Keratinocyte (primary cell): ENCODE measurements around the gene MAGI1. TPM values are rescaled to one million over a fixed set of nuclear protein-coding genes. Genes with fewer than 3 reads are reported as not detected.

Source experiments
- DNase-seq: peaks from one replicate; pipeline ENCODE4 v3.0.0-alpha.2; 2011; ENCODE audit warnings: low read depth, missing footprints, low spot score
- FAIRE-seq: peaks from 2 replicates; lab custom pipeline; 2011; peaks lifted over from hg19 to GRCh38; lab: Jason Lieb, UNC
- H2AFZ ChIP-seq: 2 replicates; pipeline ENCODE4 v1.6.0; 2012; ENCODE audit warnings: low read length, control low read depth, inconsistent platforms; ENCODE audit not compliant: control insufficient read depth
- H3K27ac ChIP-seq: 2 replicates; pipeline ENCODE4 v1.5.1; 2011; ENCODE audit warnings: low read length; ENCODE audit not compliant: control insufficient read depth, insufficient read depth
- H3K27me3 ChIP-seq: 3 replicates; pipeline ENCODE4 v1.6.0; 2011; ENCODE audit warnings: low read length; ENCODE audit not compliant: control insufficient read depth, insufficient read depth; ENCODE audit errors: extremely low read depth
- H3K36me3 ChIP-seq, 2 experiments: 2 replicates in 1 of 2; 3 replicates in 1 of 2; pipeline ENCODE4 v1.5.1; 2011; ENCODE audit warnings: low read length in 2 of 2, mild to moderate bottlenecking in 1 of 2; ENCODE audit not compliant: control insufficient read depth in 2 of 2, insufficient read depth in 2 of 2; ENCODE audit errors: extremely low read depth in 1 of 2
- H3K4me1 ChIP-seq: 3 replicates; pipeline ENCODE4 v1.5.1; 2011; ENCODE audit warnings: low read length; ENCODE audit not compliant: control insufficient read depth, insufficient read depth; ENCODE audit errors: extremely low read depth
- H3K4me2 ChIP-seq: 3 replicates; pipeline ENCODE4 v1.6.0; 2011; ENCODE audit warnings: low read depth, low read length; ENCODE audit not compliant: control insufficient read depth, insufficient read depth; ENCODE audit errors: extremely low read depth
- H3K4me3 ChIP-seq, 3 experiments: fragments of 200-600 bp in 1 of 3; sonication (generic) in 1 of 3; 2 replicates in 2 of 3; 3 replicates in 1 of 3; pipeline ENCODE4 v1.5.1; 2011 to 2016; ENCODE audit warnings: low read length in 3 of 3, mild to moderate bottlenecking in 3 of 3, control low read depth in 2 of 3, inconsistent platforms in 1 of 3, low read depth in 1 of 3, mixed read lengths in 1 of 3, mixed run types in 1 of 3, moderate library complexity in 1 of 3; ENCODE audit not compliant: control insufficient read depth in 2 of 3, insufficient read depth in 2 of 3; ENCODE audit errors: extremely low read depth in 1 of 3
- H3K79me2 ChIP-seq: 2 replicates; pipeline ENCODE4 v1.6.0; 2012; ENCODE audit warnings: low read length; ENCODE audit not compliant: control insufficient read depth, insufficient read depth
- H3K9ac ChIP-seq: 3 replicates; pipeline ENCODE4 v1.6.0; 2011; ENCODE audit warnings: low read length; ENCODE audit not compliant: control insufficient read depth, insufficient read depth; ENCODE audit errors: extremely low read depth
- H3K9me1 ChIP-seq: 3 replicates; pipeline ENCODE4 v1.6.0; 2011; ENCODE audit warnings: low read length; ENCODE audit not compliant: control insufficient read depth, insufficient read depth; ENCODE audit errors: extremely low read depth
- H3K9me3 ChIP-seq: 2 replicates; pipeline ENCODE4 v1.5.1; 2012; ENCODE audit warnings: low read depth, low read length; ENCODE audit not compliant: control insufficient read depth
- H4K20me1 ChIP-seq: 3 replicates; pipeline ENCODE4 v1.6.0; 2011; ENCODE audit warnings: low read length; ENCODE audit not compliant: control insufficient read depth, insufficient read depth; ENCODE audit errors: extremely low read depth
- CTCF ChIP-seq, 3 experiments: IDR thresholded peaks in 1 of 3; conservative IDR thresholded peaks in 1 of 3; optimal IDR thresholded peaks in 1 of 3; 2 replicates in 2 of 3; 3 replicates in 1 of 3; pipeline versions ENCODE3 to v1.5.1; 2011; ENCODE audit warnings: low read length in 3 of 3, mild to moderate bottlenecking in 3 of 3, moderate library complexity in 2 of 3, control low read depth in 1 of 3, inconsistent platforms in 1 of 3; ENCODE audit not compliant: insufficient read depth in 2 of 3; ENCODE audit errors: extremely low read depth in 1 of 3
- EZH2 ChIP-seq: IDR thresholded peaks from one replicate; pipeline ENCODE4 v1.6.1; 2012; ENCODE audit warnings: inconsistent platforms, mild to moderate bottlenecking, low read length, moderate library complexity
- dilution Hi-C: fragments of 300-500 bp; cut with MboI; formaldehyde crosslinking; loops from one replicate; pipeline ENCODE4 v1.7.0; 2020; ENCODE audit warnings: low sequenced_read_pairs; ENCODE audit not compliant: extremely low pct_ligation_motif_present
- polyA plus RNA-seq, 5 experiments: library from polyadenylated mRNA; depleted of rRNA in 3 of 5; stranded (reverse) in 3 of 5; stranded (forward) in 1 of 5; unstranded in 1 of 5; fragments of >200 nt; gene quantifications; 1 replicate in 1 of 5; 2 replicates in 3 of 5; 3 replicates in 1 of 5; pipeline versions ENCODE4 v1.2.1 to v1.2.3, GENCODE V29; 2011 to 2012; ENCODE audit warnings: missing spikeins in 2 of 5, low read depth in 1 of 5, low replicate concordance in 1 of 5

Gene MAGI1
- polyA plus RNA-seq, 1 donor (not counting 4 experiments of a cell fraction or from before 2014, with no cell fraction given) = 10.9 TPM

- DNase-seq (no peak), FAIRE-seq (no peak)
- H3K27ac ChIP-seq = no peak overlapping the region
- no peak overlapping the region for H3K4me2 ChIP-seq
- H3K9me1 ChIP-seq = no peaks in the 10 kb centered on the region
- no peak overlapping the region for H3K9ac ChIP-seq
- no peak overlapping the region for H3K4me3 ChIP-seq
- no peaks in the 10 kb centered on the region for H4K20me1 ChIP-seq
- H3K36me3 ChIP-seq = no peaks in the 10 kb centered on the region
- no peaks in the 10 kb centered on the region for H3K27me3 ChIP-seq
- H2AFZ ChIP-seq = no peak overlapping the region
- peaks cover 22% of the 10 kb centered on the region for H3K4me1 ChIP-seq
- H3K9me3 ChIP-seq = no peaks in the 10 kb centered on the region
- dilution Hi-C loops = no loop called here
- TF ChIP-seq CTCF (optimal IDR thresholded peaks at IDR 0.05 in 1 of 3, IDR thresholded peaks at IDR 0.05 in 1 of 3, conservative IDR thresholded peaks at IDR 0.05 in 1 of 3; ENCODE audit: extremely low read depth in 1 of 3, insufficient read depth in 2 of 3, low read length in 3 of 3) (no peak), EZH2 (no peak)
- H3K79me2 ChIP-seq = no peaks in the 10 kb centered on the region
Observed at GRCh38 chr3:65664931-65665330, 373.8 kb downstream of the MAGI1 start.

- H3K4me2 ChIP-seq = no peak overlapping the region
- no peak overlapping the region for H3K9ac ChIP-seq
- H3K79me2 ChIP-seq = no peaks in the 10 kb centered on the region
- H3K9me1 ChIP-seq = no peaks in the 10 kb centered on the region
- H3K4me3 ChIP-seq = no peak overlapping the region
- no peaks in the 10 kb centered on the region for H3K9me3 ChIP-seq
- no peak for FAIRE-seq
- H3K4me1 ChIP-seq = peaks cover 22% of the 10 kb centered on the region
- H4K20me1 ChIP-seq = no peaks in the 10 kb centered on the region
- no peak overlapping the region for H2AFZ ChIP-seq
- dilution Hi-C loops = no loop called here
- TF ChIP-seq EZH2 = no peak
- H3K27ac ChIP-seq = no peak overlapping the region
- DNase-seq = no peak
- H3K27me3 ChIP-seq = no peaks in the 10 kb centered on the region
- H3K36me3 ChIP-seq = no peaks in the 10 kb centered on the region
Observed at GRCh38 chr3:65664446-65664845, 374.3 kb downstream of the MAGI1 start.

GRCh38 chr3:65662095-65662494, 376.6 kb downstream of the MAGI1 start:
- no peaks in the 10 kb centered on the region for H4K20me1 ChIP-seq
- H3K79me2 ChIP-seq = no peaks in the 10 kb centered on the region
- dilution Hi-C loops = no loop called here
- TF ChIP-seq CTCF (optimal IDR thresholded peaks at IDR 0.05 in 1 of 3, IDR thresholded peaks at IDR 0.05 in 1 of 3, conservative IDR thresholded peaks at IDR 0.05 in 1 of 3; ENCODE audit: extremely low read depth in 1 of 3, insufficient read depth in 2 of 3, low read length in 3 of 3) (no peak), EZH2 (no peak)
- H3K9ac ChIP-seq = no peak overlapping the region
- peaks cover 22% of the 10 kb centered on the region for H3K4me1 ChIP-seq
- FAIRE-seq (no peak), DNase-seq (no peak)
- H3K27ac ChIP-seq = no peak overlapping the region
- no peak overlapping the region for H3K4me3 ChIP-seq
- no peaks in the 10 kb centered on the region for H3K9me1 ChIP-seq
- H2AFZ ChIP-seq = no peak overlapping the region
- H3K36me3 ChIP-seq = no peaks in the 10 kb centered on the region
- H3K9me3 ChIP-seq = no peaks in the 10 kb centered on the region
- no peaks in the 10 kb centered on the region for H3K27me3 ChIP-seq
- no peak overlapping the region for H3K4me2 ChIP-seq
